Progenitor cell of endocrine pancreas (in vitro differentiated cells): ENCODE results near the gene CRHR1. TPM values are rescaled to one million over a fixed set of nuclear protein-coding genes. Genes with fewer than 3 reads are reported as not detected.

ENCODE experiments used
- DNase-seq: peaks from one replicate; pipeline ENCODE4 v3.0.0; 2021; ENCODE audit warnings: low spot score; ENCODE audit not compliant: unreplicated experiment
- H3K27ac Mint-ChIP-seq: 2 replicates; pipeline ENCODE4 v1.8.0; 2021; ENCODE audit warnings: mild to moderate bottlenecking, moderate library complexity, mixed read lengths
- H3K27me3 Mint-ChIP-seq: 2 replicates; pipeline ENCODE4 v1.8.0; 2021; ENCODE audit warnings: mixed read lengths
- H3K36me3 Mint-ChIP-seq: 2 replicates; pipeline ENCODE4 v1.8.0; 2022; ENCODE audit warnings: mixed read lengths; ENCODE audit not compliant: insufficient read depth
- H3K4me1 Mint-ChIP-seq: 2 replicates; pipeline ENCODE4 v1.8.0; 2021; ENCODE audit warnings: low read depth, mixed read lengths
- H3K4me3 Mint-ChIP-seq: 2 replicates; pipeline ENCODE4 v1.8.0; 2021; ENCODE audit warnings: low read depth, mild to moderate bottlenecking, moderate library complexity, mixed read lengths
- H3K9me3 Mint-ChIP-seq: 2 replicates; pipeline ENCODE4 v1.8.0; 2021; ENCODE audit warnings: low read depth, mixed read lengths
- total RNA-seq: library from RNA; stranded (reverse); gene quantifications from 2 replicates; pipeline ENCODE4 v1.2.1, GENCODE V29; 2021
- TF ChIP-seq, protein P1 (sequence below): fragments of 200-600 bp; sonication (generic); IDR thresholded peaks from one replicate; pipeline ENCODE4 v1.5.0; 2021; ENCODE audit warnings: antibody characterized with exemption, mild to moderate bottlenecking; ENCODE audit not compliant: unreplicated experiment

Gene CRHR1
- total RNA-seq, 1 donor from 2014 or later = not detected

DNA sequence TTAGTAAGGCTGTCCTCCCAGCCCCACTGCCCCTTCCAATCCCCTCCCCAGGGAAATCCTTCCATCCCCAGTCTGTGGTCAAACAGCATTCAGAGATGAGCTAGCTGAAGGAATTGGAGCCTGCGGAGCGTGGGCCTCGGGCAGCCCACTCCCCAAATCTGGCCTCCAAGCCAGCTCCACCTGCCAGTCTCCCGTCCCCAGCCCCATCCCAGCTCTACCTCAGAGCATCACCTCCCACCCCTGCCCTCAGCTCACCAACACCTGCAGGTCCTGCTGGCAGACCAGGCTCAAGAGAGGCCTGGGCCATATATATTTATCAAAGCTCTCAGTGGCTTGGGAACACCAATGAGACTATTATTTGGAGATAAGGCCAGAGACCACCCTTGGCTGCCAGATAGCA, 55.3 kb downstream of the CRHR1 start:
- Mint-ChIP-seq H3K4me1 (no peaks in the 10 kb centered on the region), H3K36me3 (no peaks in the 10 kb centered on the region), H3K27me3 (peaks cover 9% of the 10 kb centered on the region), H3K9me3 (no peaks in the 10 kb centered on the region), H3K27ac (no peak overlapping the region), H3K4me3 (no peak overlapping the region)
- TF ChIP-seq, protein P1, sequence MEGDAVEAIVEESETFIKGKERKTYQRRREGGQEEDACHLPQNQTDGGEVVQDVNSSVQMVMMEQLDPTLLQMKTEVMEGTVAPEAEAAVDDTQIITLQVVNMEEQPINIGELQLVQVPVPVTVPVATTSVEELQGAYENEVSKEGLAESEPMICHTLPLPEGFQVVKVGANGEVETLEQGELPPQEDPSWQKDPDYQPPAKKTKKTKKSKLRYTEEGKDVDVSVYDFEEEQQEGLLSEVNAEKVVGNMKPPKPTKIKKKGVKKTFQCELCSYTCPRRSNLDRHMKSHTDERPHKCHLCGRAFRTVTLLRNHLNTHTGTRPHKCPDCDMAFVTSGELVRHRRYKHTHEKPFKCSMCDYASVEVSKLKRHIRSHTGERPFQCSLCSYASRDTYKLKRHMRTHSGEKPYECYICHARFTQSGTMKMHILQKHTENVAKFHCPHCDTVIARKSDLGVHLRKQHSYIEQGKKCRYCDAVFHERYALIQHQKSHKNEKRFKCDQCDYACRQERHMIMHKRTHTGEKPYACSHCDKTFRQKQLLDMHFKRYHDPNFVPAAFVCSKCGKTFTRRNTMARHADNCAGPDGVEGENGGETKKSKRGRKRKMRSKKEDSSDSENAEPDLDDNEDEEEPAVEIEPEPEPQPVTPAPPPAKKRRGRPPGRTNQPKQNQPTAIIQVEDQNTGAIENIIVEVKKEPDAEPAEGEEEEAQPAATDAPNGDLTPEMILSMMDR = no peak
- DNase-seq = no peak

- H3K4me3 Mint-ChIP-seq = no peak overlapping the region
- H3K9me3 Mint-ChIP-seq = no peaks in the 10 kb centered on the region
- H3K27me3 Mint-ChIP-seq = peaks cover 13% of the 10 kb centered on the region
- H3K4me1 Mint-ChIP-seq = no peaks in the 10 kb centered on the region
- DNase-seq = no peak
- TF ChIP-seq, protein P1 = no peak
- H3K27ac Mint-ChIP-seq = no peak overlapping the region
- H3K36me3 Mint-ChIP-seq = no peaks in the 10 kb centered on the region
These were observed 57.1 kb downstream of the CRHR1 start for GRCh38 chr17:45841186-45841585.

- Mint-ChIP-seq H3K9me3 (no peaks in the 10 kb centered on the region), H3K27ac (no peak overlapping the region), H3K4me1 (no peaks in the 10 kb centered on the region), H3K36me3 (no peaks in the 10 kb centered on the region), H3K27me3 (peaks cover 10% of the 10 kb centered on the region), H3K4me3 (no peak overlapping the region)
- TF ChIP-seq, protein P1 = no peak
- DNase-seq = no peak
These were observed 57.9 kb downstream of the CRHR1 start for GRCh38 chr17:45841883-45842525.

DNA sequence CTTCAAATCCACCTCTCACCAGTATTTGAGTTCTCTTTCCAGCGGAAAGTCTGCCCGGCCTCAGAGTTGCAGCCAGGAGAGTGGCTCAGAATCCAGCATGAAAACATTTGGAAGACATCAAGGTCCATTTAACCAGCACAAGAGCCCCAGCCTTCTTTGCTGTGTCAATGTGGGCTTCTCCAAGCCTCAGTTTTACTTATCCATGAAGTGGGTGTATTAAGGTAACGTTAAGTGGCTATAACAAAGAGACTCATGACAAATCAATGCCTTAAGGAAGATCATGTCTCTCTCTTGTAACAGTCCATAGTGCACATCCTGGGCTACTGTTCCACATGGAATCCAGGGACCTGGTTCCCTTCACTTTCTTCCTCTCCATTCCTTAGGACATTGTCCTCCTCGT, 59.6 kb downstream of the CRHR1 start:
- Mint-ChIP-seq H3K27ac (no peak overlapping the region), H3K9me3 (no peaks in the 10 kb centered on the region), H3K36me3 (no peaks in the 10 kb centered on the region), H3K4me1 (no peaks in the 10 kb centered on the region), H3K4me3 (no peak overlapping the region), H3K27me3 (peaks cover 10% of the 10 kb centered on the region)
- no peak for DNase-seq
- TF ChIP-seq, protein P1 = no peak

DNA sequence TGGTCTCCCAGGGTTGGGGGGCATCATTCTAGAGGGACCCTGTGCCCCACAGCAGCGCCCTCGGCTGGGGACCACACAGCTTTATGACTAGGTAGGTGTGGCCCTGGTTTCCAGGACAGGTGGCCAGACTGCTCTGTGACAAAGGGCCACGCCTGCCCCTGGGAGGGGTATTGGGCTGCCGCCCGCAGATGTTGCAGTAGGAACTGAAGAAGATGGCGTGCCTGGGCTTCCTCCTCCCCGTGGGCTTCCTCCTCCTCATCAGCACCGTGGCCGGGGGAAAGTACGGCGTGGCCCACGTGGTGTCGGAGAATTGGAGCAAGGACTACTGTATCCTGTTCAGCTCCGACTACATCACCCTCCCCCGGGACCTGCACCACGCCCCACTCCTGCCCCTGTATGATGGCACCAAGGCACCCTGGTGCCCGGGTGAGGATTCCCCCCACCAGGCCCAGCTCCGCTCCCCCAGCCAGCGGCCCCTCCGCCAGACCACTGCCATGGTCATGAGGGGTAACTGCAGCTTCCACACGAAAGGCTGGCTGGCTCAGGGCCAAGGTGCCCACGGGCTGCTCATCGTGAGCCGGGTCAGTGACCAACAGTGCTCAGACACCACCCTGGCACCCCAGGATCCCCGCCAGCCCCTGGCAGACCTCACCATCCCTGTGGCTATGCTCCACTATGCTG, 60.7 kb downstream of the CRHR1 start, which contains the start of gene SPPL2C:
Gene SPPL2C, plus strand, starts transcription at position 187 of the 681 bp plus-strand sequence. Its CDS starts 26 bp downstream, at position 213.
- H3K36me3 Mint-ChIP-seq = no peaks in the 10 kb centered on the region
- no peak within 1 kb of the TSS for H3K27ac Mint-ChIP-seq
- peaks cover 10% of the 10 kb centered on the region for H3K27me3 Mint-ChIP-seq
- H3K9me3 Mint-ChIP-seq = no peaks in the 10 kb centered on the region
- no peak for DNase-seq
- no peaks in the 10 kb centered on the region for H3K4me1 Mint-ChIP-seq
- H3K4me3 Mint-ChIP-seq = no peak within 1 kb of the TSS
- TF ChIP-seq, protein P1 = no peak
